NOMO-1 treated with dmso at 0.1 percent for 144 hours (cell line): ENCODE data around the gene COPS7A.
"Not testable (repeated sequence)": the region's sequence is repeated elsewhere in the genome, so short reads cannot be mapped to it uniquely, and the experiment has no call there.

Experiments used
- DNase-seq: peaks from one replicate; lab custom pipeline; 2025; ENCODE audit not compliant: unreplicated experiment; lab: John Stamatoyannopoulos, UW

Gene COPS7A

GRCh38 chr12:6701078-6701768 lies 22.6 kb upstream of the COPS7A start:
- DNase-seq: no peak

- DNase-seq: no peak
These were observed 20.2 kb upstream of the COPS7A start for GRCh38 chr12:6703631-6704030.

- DNase-seq: not testable (repeated sequence)
These were observed 15.5 kb upstream of the COPS7A start for GRCh38 chr12:6708351-6708750.

- DNase-seq: no peak
These were observed 14.9 kb upstream of the COPS7A start for GRCh38 chr12:6708960-6709394.

- not testable (repeated sequence) for DNase-seq
These were observed 7.6 kb upstream of the COPS7A start for GRCh38 chr12:6716031-6716873.

- no peak for DNase-seq
These were observed 6.9 kb upstream of the COPS7A start for GRCh38 chr12:6716874-6717437.

GRCh38 chr12:6722863-6723262 lies 983 bp upstream of the COPS7A start:
- no peak for DNase-seq

- peak; percentile 58 for DNase-seq
These were observed 557 bp downstream of the COPS7A start for GRCh38 chr12:6724409-6724797.

- no peak for DNase-seq
These were observed 1.5 kb downstream of the COPS7A start for GRCh38 chr12:6725350-6725749.

- no peak for DNase-seq
These were observed 5.3 kb downstream of the COPS7A start for GRCh38 chr12:6729186-6729585.

GRCh38 chr12:6730169-6730568 lies 6.3 kb downstream of the COPS7A start:
- no peak for DNase-seq

- no peak for DNase-seq
These were observed 10.9 kb downstream of the COPS7A start for GRCh38 chr12:6734506-6735387.

- peak; percentile 12 for DNase-seq
These were observed 11.8 kb downstream of the COPS7A start for GRCh38 chr12:6735448-6736191.

- no peak for DNase-seq
These were observed 12.9 kb downstream of the COPS7A start for GRCh38 chr12:6736754-6737153.

GRCh38 chr12:6742080-6742479 lies 18.2 kb downstream of the COPS7A start:
- DNase-seq: not testable (repeated sequence)

GRCh38 chr12:6742834-6743233 lies 19.0 kb downstream of the COPS7A start:
- DNase-seq: no peak

- not testable (repeated sequence) for DNase-seq
These were observed 19.5 kb downstream of the COPS7A start for GRCh38 chr12:6743300-6743699.

- peak; percentile 89 for DNase-seq
These were observed 22.1 kb downstream of the COPS7A start for GRCh38 chr12:6745741-6746525.

GRCh38 chr12:6747216-6747615 lies 23.4 kb downstream of the COPS7A start:
- no peak for DNase-seq
